GM18526 (cell line): ENCODE measurements around the gene P3H1.

ENCODE experiments used
- POLR2A ChIP-seq: IDR thresholded peaks from 3 replicates; pipeline ENCODE4 v1.6.1; 2011; ENCODE audit not compliant: insufficient read length; ENCODE audit errors: extremely low read depth

Gene P3H1

DNA sequence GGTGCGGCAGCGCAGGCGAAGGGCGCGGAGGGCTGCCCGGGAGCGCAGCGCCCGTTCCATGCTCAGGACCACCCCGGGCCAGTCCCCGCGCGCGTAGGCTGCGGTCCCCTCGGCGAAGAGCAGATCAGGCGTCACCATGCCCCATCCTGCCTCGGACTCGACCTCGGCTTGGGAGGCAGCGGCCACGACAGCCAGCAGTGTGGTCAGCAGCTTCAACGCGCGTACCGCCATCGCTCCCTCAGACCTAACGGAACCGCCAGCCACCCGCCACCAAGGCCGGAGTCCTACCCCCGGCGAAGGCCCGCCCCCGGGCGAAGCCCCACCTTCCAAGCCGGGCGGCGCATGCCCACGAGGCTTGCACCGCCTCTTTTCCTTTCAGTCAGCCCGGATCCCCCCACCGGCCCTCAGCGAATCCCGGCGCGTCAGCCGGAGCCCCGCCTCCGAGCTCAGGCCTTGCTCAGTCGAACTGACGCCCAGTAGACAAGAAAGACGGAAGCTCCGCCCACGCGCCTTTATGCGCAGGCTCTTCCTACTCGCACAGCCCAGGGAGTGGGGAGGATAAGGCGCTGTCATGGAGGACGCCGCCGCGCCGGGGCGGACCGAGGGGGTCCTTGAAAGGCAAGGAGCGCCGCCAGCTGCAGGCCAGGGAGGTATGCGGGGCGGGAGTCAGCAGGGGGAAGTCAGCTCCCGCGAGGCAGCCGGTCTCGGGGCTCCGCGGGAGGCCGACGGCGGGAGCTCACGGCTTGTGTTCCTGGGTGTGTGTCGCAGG is at the start of gene P3H1, which contains the start of gene C1orf50:
TSS of gene P3H1 (minus strand) at position 288 of the 769 bp plus-strand sequence. CDS start at position 231, 57 bp downstream.
TSS of gene C1orf50 (plus strand) at position 509 of the 769 bp plus-strand sequence. CDS start at position 572, 63 bp downstream.
- TF ChIP-seq POLR2A = peak; percentile 98

GRCh38 chr1:42815941-42816584 is 49.2 kb upstream of the P3H1 start:
- no peak for TF ChIP-seq POLR2A

GRCh38 chr1:42807056-42807668 is 40.3 kb upstream of the P3H1 start:
- no peak for TF ChIP-seq POLR2A

- TF ChIP-seq POLR2A = no peak
Observed at GRCh38 chr1:42806593-42806992, 39.8 kb upstream of the P3H1 start.

GRCh38 chr1:42806171-42806570 is 39.3 kb upstream of the P3H1 start:
- no peak for TF ChIP-seq POLR2A

DNA sequence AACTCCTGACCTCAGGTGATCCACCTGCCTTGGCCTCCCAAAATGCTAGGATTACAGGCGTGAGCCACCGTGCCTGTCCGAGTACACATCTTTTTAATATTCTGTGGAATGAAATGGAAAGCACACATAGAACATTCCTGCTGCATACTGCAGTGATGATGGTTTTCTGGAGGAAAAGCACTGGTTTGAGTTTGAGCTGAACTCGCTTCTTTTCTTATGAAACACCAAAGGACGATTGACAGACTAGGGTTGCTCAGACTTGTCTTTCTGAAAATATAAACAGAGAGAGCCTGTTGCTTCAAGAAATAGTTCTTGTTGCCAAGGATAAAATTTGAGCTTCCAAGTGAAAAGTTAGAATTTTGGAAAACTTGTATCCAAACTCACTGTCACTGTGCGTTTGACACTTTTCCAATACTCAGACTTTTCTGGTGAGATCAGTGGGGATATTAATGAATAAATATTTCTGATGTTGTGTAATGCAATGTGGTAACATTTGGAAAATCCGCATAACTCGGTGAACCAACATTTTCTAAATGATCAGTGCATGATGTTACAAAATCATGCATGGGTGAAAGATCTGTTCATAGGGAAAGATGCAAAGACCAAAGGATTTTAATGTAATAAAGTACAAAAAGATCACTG is 35.1 kb upstream of the P3H1 start:
- TF ChIP-seq POLR2A = no peak

DNA sequence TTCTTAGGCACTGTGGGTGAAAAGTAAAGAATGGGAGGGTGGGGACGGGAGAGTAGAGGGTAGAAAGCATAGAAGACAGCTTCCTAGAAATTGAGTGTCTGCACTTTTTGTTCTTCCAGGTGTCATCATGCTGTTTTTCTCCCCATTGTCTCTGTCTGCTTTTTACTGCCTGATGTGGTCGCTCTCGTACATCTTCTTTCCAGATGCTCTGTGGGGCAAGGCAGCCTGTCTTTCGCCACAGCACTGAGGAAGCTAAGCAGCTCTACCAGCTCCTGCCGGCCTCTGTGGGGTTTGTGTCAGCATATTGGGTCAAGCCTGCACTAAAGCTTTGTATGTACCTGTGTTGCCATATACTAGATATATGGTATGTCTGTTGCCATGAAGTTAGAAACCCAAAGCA is 31.2 kb upstream of the P3H1 start:
- no peak for TF ChIP-seq POLR2A

- TF ChIP-seq POLR2A = no peak
Observed at GRCh38 chr1:42797414-42797813, 30.6 kb upstream of the P3H1 start.

DNA sequence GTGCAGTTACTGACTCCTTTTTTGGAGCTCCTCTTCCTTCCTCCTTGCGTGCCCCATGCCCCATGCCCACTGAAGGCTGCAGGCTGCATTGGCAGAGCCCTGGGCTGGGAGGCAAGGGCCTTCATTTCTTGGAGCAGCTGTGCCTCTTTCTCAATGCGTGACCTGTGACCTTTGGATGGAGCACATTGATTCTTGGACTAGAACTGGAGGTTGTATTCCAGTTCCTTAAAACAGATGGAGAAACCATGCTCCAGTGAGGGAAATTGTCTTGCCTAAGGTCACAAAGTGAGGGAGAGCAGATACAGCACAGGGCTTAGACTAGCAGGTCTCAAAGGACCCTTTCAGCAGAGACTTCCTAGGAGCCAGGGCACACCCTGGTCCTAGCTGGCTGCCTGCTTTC is 27.0 kb upstream of the P3H1 start:
- TF ChIP-seq POLR2A = no peak

GRCh38 chr1:42788021-42788420 is 21.2 kb upstream of the P3H1 start:
- no peak for TF ChIP-seq POLR2A

DNA sequence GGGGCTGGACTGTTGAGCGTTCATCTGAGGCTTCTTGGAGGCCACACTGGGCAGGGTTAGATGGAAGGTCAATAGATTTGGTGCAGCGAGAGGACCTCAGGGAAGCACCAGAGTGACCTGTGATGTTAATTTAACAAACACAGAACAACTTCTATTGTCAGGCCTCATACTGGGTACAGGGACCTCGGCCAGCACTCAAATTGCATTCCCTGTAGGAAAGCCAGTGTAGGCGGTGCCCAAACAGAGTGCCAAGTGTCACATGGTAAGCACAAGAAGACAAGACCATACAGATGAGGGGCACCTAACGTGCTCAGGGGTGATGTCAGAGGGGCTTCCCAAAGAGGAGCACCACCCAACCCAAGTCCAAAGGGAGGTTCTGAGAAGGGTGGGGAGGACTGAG is 19.3 kb upstream of the P3H1 start:
- no peak for TF ChIP-seq POLR2A

GRCh38 chr1:42784946-42785693 is 18.3 kb upstream of the P3H1 start, which contains the start of gene TMEM269:
TMEM269 (plus strand) TSS chr1:42784991; CDS start chr1:42789894, 4,903 bp downstream.
- TF ChIP-seq POLR2A = no peak

DNA sequence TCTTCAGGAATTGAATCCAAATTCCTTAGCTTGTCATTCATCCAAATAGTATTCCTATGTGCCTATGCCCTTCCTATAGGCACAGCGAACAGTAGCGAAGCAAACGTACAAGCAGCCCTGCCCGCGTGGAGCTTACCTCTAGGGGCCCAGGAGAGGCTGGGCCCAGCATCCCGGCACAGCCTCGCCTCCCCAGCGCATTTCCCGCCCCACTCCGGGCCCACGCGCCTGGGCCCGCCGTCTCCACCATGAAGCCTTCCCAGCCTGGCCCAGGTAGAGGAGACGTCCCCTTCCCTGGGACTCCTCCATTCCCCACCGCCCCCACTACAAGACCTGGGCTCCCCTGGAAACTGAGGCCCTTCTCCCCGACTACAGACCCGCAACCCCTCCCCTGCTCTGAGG is 17.7 kb upstream of the P3H1 start:
- TF ChIP-seq POLR2A = no peak

DNA sequence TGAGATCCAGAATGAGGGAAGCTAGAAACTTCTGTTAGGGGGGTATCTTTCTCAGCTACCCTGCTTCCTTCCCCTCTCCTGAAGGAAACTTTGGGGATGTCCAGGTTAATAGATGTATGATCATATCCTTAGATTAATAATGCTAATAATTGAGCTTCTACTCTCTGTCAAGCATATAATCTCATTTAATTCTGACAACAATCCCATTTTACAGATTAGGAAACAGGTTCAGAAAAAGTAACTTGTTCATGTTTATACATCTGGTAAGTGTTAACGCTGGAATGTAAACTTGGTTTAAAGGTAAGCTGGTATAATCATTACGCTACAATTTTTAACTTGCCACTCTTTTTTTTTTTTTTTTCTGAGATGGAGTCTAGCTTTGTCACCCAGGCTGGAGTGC is 16.3 kb upstream of the P3H1 start:
- no peak for TF ChIP-seq POLR2A

DNA sequence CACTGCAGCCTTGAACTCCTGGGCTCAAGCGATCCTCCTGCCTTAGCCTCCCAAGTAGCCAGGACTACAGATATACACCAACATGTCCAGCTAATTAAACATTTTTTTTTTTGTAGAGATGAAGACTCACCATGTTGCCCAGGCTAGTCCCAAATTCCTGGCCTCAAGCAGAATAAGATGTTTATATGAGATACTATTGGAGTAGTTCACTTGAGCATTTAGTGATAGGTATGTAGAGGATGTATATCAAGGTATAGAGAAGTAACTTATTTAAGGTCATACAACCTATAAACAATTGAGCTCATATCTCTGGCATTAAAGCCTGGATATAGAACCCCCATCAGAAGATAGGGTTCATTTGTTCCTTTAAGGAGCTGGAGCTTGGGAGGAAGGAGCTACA is 13.3 kb upstream of the P3H1 start:
- no peak for TF ChIP-seq POLR2A

DNA sequence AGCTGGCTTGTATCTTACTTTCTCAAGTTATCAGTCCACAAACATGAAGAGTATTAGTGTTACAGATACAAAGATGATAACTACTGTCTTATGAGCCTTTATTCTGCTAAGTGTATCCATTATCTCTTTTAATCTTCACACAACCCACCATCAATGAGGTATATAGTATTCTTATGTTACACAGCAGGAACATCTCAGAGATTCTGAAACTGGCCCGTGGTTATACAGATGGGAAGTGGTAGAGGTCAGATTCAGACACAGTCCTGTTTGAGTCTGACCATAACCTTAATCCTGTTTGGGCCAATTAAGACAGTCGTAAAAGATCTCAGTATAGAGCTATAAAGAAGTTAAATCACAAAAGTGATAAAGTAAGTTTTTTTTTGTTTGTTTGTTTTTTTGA is 12.9 kb upstream of the P3H1 start:
- no peak for TF ChIP-seq POLR2A
